Stimulated activated CD4-positive, alpha-beta T cell treated with anti-CD3 and anti-CD28 coated beads, Interleukin-1b, Interleukin-23, amount 100 ng/mL, for 48 hours (primary cell): Measurements from ENCODE around the gene KLF16.
"Not testable (repeated sequence)": the region's sequence is repeated elsewhere in the genome, so short reads cannot be mapped to it uniquely, and the experiment has no call there.

Source experiments
- DNase-seq: peaks from one replicate; pipeline ENCODE4 v3.0.0-alpha.2; 2020

KLF16 gene

GRCh38 chr19:1863328-1863637 lies at the start of gene KLF16:
KLF16 (minus strand) TSS chr19:1863579; CDS start chr19:1863497, 82 bp downstream.
- DNase-seq, result no peak

- DNase-seq, result no peak
Observed at GRCh38 chr19:1912760-1913505, 49.6 kb upstream of the KLF16 start.

- DNase-seq, result no peak
Observed at GRCh38 chr19:1911995-1912394, 48.6 kb upstream of the KLF16 start.

- no peak for DNase-seq
Observed at GRCh38 chr19:1911098-1911497, 47.7 kb upstream of the KLF16 start.

- DNase-seq, result no peak
Observed at GRCh38 chr19:1910177-1910576, 46.8 kb upstream of the KLF16 start.

- DNase-seq, result no peak
Observed at GRCh38 chr19:1909761-1910080, 46.3 kb upstream of the KLF16 start.

- DNase-seq, result no peak
Observed at GRCh38 chr19:1908364-1908678, 44.9 kb upstream of the KLF16 start.

GRCh38 chr19:1907563-1908363 lies 44.4 kb upstream of the KLF16 start:
- no peak for DNase-seq

- no peak for DNase-seq
Observed at GRCh38 chr19:1906985-1907562, 43.7 kb upstream of the KLF16 start.

GRCh38 chr19:1905863-1906375 lies 42.5 kb upstream of the KLF16 start:
- no peak for DNase-seq

GRCh38 chr19:1905110-1905862 lies 41.9 kb upstream of the KLF16 start, which contains the start of the genes ADAT3 and SCAMP4:
ADAT3 (plus strand) TSS chr19:1905399; CDS start chr19:1912048, 6,649 bp downstream.
SCAMP4 (plus strand) TSS chr19:1905399; CDS start chr19:1915020, 9,621 bp downstream.
- peak; percentile 99 for DNase-seq

- no peak for DNase-seq
Observed at GRCh38 chr19:1904860-1905109, 41.4 kb upstream of the KLF16 start.

- DNase-seq, result no peak
Observed at GRCh38 chr19:1902923-1903322, 39.5 kb upstream of the KLF16 start.

- no peak for DNase-seq
Observed at GRCh38 chr19:1901940-1902404, 38.6 kb upstream of the KLF16 start.

- DNase-seq, result no peak
Observed at GRCh38 chr19:1896508-1896907, 33.1 kb upstream of the KLF16 start.

- DNase-seq, result no peak
Observed at GRCh38 chr19:1893791-1894190, 30.4 kb upstream of the KLF16 start.

GRCh38 chr19:1889907-1890306 lies 26.5 kb upstream of the KLF16 start:
- no peak for DNase-seq

- no peak for DNase-seq
Observed at GRCh38 chr19:1888385-1888784, 25.0 kb upstream of the KLF16 start.

GRCh38 chr19:1886360-1886759 lies 23.0 kb upstream of the KLF16 start:
- DNase-seq, result not testable (repeated sequence)

GRCh38 chr19:1885398-1886119 lies 22.2 kb upstream of the KLF16 start, which contains the start of gene ABHD17A:
ABHD17A (minus strand) TSS chr19:1885496; CDS start chr19:1881566, 3,930 bp downstream.
- peak; percentile 94 for DNase-seq

- DNase-seq, result no peak
Observed at GRCh38 chr19:1884719-1885334, 21.4 kb upstream of the KLF16 start.

- no peak for DNase-seq
Observed at GRCh38 chr19:1884291-1884718, 20.9 kb upstream of the KLF16 start.
